ENCODE measurements around the gene SDE2. TPM values are rescaled to one million over a fixed set of nuclear protein-coding genes. Genes with fewer than 3 reads are reported as not detected.
A peak's percentile ranks its signal among the peaks of the same experiment; 100 is the strongest.

Gene SDE2
- total RNA-seq, 4 donors from 2014 or later: 19.9 to 41.0 (median 27.3) TPM

- H3K4me1 ChIP-seq: peaks cover 18 to 26% of the 10 kb centered on the region in 2 donors
- H3K9me3 ChIP-seq: no peaks in the 10 kb centered on the region
- 64% methylated on average over 5 of the region's 5 CpGs for WGBS, 2 donors
- H3K36me3 ChIP-seq: peaks cover 14 to 24% of the 10 kb centered on the region in 2 donors
- intact Hi-C loops (cut with DNase I): loop anchor here (10.0 kb wide), 1 partner anchor 222 kb away; the partner anchor contains the start of gene SRP9
- no peak overlapping the region for H3K27ac ChIP-seq
- H3K27me3 ChIP-seq: no peaks in the 10 kb centered on the region
- no peak for DNase-seq
- no peak for TF ChIP-seq POLR2A (IDR thresholded peaks at IDR 0.05)
- TF ChIP-seq CTCF (IDR thresholded peaks at IDR 0.05): no peak
- no peak overlapping the region for H3K4me3 ChIP-seq (replicated peaks in 1 of 3)
Measured at GRCh38 chr1:225996946-225997545, 2.1 kb downstream of the SDE2 start.

GRCh38 chr1:225995919-225996864, 3.0 kb downstream of the SDE2 start:
- WGBS, 2 donors: 62 to 70% methylated on average over 4 of the region's 4 CpGs
- intact Hi-C loops (cut with DNase I): loop anchor here (10.0 kb wide), 1 partner anchor 221 kb away; the partner anchor contains the start of gene SRP9
- no peak for TF ChIP-seq POLR2A (IDR thresholded peaks at IDR 0.05)
- no peak for TF ChIP-seq CTCF (IDR thresholded peaks at IDR 0.05)
- no peak for DNase-seq
- Histone ChIP-seq H3K36me3 (peaks cover 22 to 33% of the 10 kb centered on the region in 2 donors), H3K27me3 (no peaks in the 10 kb centered on the region), H3K27ac (no peak overlapping the region), H3K4me3 (replicated peaks in 1 of 3) (no peak overlapping the region), H3K9me3 (no peaks in the 10 kb centered on the region), H3K4me1 (peaks cover 18 to 26% of the 10 kb centered on the region in 2 donors)

GRCh38 chr1:225990705-225991464, 8.3 kb downstream of the SDE2 start:
- 86 to 92% methylated on average over 5 of the region's 5 CpGs for WGBS, 2 donors
- peaks cover 39 to 48% of the 10 kb centered on the region in 2 donors for H3K36me3 ChIP-seq
- H3K4me3 ChIP-seq (replicated peaks in 1 of 3): no peak overlapping the region
- no peak overlapping the region for H3K27ac ChIP-seq
- peaks cover 12 to 16% of the 10 kb centered on the region in 2 donors for H3K4me1 ChIP-seq
- intact Hi-C loops (cut with DNase I): loop anchor here (10.0 kb wide), 1 partner anchor 216 kb away; the partner anchor contains the start of gene SRP9
- H3K27me3 ChIP-seq: no peaks in the 10 kb centered on the region
- no peak for DNase-seq
- no peaks in the 10 kb centered on the region for H3K9me3 ChIP-seq
- TF ChIP-seq CTCF (IDR thresholded peaks at IDR 0.05) (no peak), POLR2A (IDR thresholded peaks at IDR 0.05) (no peak)

GRCh38 chr1:225987491-225988316, 11.4 kb downstream of the SDE2 start:
- no peak for DNase-seq
- intact Hi-C loops (cut with DNase I): no loop called here
- Histone ChIP-seq H3K27me3 (no peaks in the 10 kb centered on the region), H3K36me3 (peaks cover 35 to 52% of the 10 kb centered on the region in 2 donors), H3K9me3 (no peaks in the 10 kb centered on the region), H3K4me1 (peaks cover 13 to 18% of the 10 kb centered on the region in 2 donors), H3K4me3 (replicated peaks in 1 of 3) (no peak overlapping the region), H3K27ac (peak overlapping the region in 2 of 3 donors; percentile 62 to 66)
- TF ChIP-seq CTCF (IDR thresholded peaks at IDR 0.05) (peak; percentile 29 to 74 (median 51)), POLR2A (IDR thresholded peaks at IDR 0.05) (no peak)
- 88 to 89% methylated on average over 7 of the region's 7 CpGs for WGBS, 2 donors

All from thyroid gland (tissue), 4 donors.